ENCODE results near the gene TBK1.

- TF ChIP-seq, protein P1, sequence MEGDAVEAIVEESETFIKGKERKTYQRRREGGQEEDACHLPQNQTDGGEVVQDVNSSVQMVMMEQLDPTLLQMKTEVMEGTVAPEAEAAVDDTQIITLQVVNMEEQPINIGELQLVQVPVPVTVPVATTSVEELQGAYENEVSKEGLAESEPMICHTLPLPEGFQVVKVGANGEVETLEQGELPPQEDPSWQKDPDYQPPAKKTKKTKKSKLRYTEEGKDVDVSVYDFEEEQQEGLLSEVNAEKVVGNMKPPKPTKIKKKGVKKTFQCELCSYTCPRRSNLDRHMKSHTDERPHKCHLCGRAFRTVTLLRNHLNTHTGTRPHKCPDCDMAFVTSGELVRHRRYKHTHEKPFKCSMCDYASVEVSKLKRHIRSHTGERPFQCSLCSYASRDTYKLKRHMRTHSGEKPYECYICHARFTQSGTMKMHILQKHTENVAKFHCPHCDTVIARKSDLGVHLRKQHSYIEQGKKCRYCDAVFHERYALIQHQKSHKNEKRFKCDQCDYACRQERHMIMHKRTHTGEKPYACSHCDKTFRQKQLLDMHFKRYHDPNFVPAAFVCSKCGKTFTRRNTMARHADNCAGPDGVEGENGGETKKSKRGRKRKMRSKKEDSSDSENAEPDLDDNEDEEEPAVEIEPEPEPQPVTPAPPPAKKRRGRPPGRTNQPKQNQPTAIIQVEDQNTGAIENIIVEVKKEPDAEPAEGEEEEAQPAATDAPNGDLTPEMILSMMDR (IDR thresholded peaks at IDR 0.05) = no peak
- TF ChIP-seq POLR2AphosphoS5 (IDR thresholded peaks at IDR 0.05; ENCODE audit: insufficient read depth in 1 of 2, low read depth in 1 of 2) (no peak), POLR2A (IDR thresholded peaks at IDR 0.05) (no peak)
Observed at GRCh38 chr12:64478661-64479060, 26.7 kb downstream of the TBK1 start.
